NCI-H510A (cell line): ENCODE data around the gene OR10S1.
"Not testable (repeated sequence)": the region's sequence is repeated elsewhere in the genome, so short reads cannot be mapped to it uniquely, and the experiment has no call there.

Source experiments
- DNase-seq: peaks from one replicate; lab custom pipeline; 2025; lab: John Stamatoyannopoulos, UW

OR10S1 gene

DNA sequence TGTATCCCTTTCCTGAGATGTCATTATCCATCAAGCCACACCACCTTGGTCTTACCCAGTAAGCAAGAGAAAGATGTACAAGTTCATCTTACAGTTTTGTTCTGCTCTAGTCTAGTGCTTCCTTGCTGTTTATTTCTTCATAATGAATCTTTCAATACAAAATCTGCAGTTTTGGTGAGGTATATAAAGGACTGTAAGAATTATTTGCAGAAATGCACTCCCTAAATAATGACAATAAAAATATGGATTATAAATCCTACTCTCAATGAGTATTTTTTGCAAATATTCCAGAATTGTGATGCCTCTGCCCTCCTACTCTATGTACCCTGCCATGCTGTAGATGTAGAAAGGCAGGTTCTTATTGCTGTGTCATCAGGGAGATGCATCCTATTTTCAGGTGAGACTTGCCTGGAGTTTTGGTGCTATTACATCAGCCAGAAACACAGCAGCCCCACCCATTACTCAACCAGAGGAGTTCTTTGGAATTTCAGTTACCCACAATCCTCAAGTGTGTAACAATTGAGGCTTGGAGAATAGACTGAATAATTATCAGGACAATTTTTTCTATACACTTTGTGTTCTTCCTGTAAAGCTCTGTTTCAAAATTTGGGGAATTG, at the start of gene OR10S1:
Gene OR10S1 (minus strand): TSS at position 51 of the 617 bp plus-strand sequence. CDS start 117 bp downstream, outside the sequence.
- DNase-seq, result no peak

- no peak for DNase-seq
Observed at GRCh38 chr11:124026498-124026897, 48.9 kb upstream of the OR10S1 start, which contains the start of gene OR10G8. OR10G8 (plus strand) TSS chr11:124026798; CDS start chr11:124029623, 2,825 bp downstream.

DNA sequence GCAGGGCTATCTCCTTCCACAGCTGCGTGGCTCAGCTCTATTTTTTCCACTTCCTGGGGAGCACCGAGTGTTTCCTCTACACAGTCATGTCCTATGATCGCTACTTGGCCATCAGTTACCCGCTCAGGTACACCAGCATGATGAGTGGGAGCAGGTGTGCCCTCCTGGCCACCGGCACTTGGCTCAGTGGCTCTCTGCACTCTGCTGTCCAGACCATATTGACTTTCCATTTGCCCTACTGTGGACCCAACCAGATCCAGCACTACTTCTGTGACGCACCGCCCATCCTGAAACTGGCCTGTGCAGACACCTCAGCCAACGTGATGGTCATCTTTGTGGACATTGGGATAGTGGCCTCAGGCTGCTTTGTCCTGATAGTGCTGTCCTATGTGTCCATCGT, 38.3 kb upstream of the OR10S1 start:
- DNase-seq, result not testable (repeated sequence)

- no peak for DNase-seq
Observed at GRCh38 chr11:124012697-124013096, 35.1 kb upstream of the OR10S1 start, which contains the start of gene OR10G4. OR10G4 (plus strand) TSS chr11:124012997; CDS start chr11:124015575, 2,578 bp downstream.

- no peak for DNase-seq
Observed at GRCh38 chr11:123995119-123995518, 17.5 kb upstream of the OR10S1 start, which contains the start of gene OR10G6. OR10G6 (minus strand) TSS chr11:123995161; CDS start chr11:123995161, 0 bp downstream.

- DNase-seq, result no peak
Observed at GRCh38 chr11:123979311-123979710, 1.7 kb upstream of the OR10S1 start.

DNA sequence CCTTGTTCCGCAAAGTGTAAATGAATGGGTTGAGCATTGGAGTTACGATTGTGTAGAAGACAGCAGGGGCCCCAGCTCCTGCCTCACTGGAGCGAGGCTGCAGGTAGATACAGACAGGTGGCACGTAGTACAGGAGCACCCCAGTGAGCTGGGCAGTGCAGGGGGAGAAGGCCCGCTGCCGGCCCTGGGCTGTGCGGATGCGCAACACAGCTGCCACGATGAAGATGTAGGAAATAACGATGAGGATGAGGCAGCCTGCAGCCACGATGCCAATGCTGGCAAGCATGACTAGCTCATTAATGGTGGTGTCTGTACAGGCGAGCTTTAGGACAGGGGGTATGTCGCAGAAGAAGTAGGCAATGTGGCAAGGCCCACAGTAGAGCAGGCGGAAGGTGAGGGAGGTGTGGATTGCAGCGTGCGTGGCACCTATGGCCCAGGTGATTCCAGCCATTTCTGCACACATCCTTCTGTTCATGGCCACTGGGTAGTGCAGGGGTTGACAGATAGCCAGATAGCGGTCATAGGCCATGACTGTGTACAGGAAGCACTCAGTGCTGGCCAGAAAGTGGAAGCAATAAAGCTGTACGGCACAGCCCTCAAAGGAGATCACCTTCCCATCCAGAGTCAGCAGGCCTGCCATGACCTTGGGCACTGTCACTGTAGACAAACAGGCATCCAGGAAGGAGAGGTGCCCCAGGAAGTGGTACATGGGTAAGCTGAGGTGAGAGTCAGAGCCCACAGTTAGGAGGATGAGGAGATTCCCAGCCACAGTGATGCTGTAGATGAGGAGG, 616 bp downstream of the OR10S1 start:
- DNase-seq, result no peak

- no peak for DNase-seq
Observed at GRCh38 chr11:123973816-123974215, 3.8 kb downstream of the OR10S1 start.

DNA sequence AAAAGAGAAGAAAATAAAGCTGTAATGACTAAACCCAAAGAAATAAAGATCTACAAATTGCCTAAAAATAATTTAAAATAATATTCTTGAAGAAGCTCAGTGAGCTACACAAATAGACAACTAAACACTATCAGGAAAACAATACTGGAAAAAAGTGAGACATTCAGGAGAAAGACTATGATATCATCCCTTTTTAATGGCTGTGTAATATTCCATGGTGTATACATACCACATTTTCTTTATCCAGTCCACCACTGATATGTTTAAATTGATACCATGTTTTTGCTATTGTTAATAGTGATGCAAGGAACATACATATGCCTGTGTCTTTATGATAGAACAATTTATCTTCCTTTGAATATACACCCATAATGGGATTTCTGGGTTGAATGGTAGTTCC, 20.8 kb downstream of the OR10S1 start:
- no peak for DNase-seq

- no peak for DNase-seq
Observed at GRCh38 chr11:123945132-123945531, 32.4 kb downstream of the OR10S1 start.

DNA sequence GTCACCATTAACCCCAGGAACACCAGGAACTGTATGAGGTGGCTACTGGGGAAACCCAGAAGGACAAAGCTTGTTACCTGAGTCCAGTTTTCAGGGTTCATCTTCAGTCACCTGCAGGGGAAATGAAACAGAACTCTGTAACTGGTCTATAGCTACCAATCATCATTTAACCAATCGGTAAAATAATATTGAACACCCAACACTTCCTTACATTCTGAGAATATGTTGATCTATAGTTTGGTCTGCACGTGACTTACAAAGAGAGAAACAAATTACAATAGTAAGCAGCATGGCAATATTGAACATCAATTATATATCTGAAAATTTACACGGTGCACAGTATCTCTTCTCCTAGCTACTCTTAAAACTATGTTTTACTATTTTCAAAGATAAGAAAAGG, 33.8 kb downstream of the OR10S1 start, which contains the start of gene OR6T1:
Gene OR6T1 (minus strand): TSS at position 101 of the 400 bp plus-strand sequence. CDS start 0 bp downstream, at position 101.
- no peak for DNase-seq

- DNase-seq, result no peak
Observed at GRCh38 chr11:123942413-123942812, 35.2 kb downstream of the OR10S1 start.

DNA sequence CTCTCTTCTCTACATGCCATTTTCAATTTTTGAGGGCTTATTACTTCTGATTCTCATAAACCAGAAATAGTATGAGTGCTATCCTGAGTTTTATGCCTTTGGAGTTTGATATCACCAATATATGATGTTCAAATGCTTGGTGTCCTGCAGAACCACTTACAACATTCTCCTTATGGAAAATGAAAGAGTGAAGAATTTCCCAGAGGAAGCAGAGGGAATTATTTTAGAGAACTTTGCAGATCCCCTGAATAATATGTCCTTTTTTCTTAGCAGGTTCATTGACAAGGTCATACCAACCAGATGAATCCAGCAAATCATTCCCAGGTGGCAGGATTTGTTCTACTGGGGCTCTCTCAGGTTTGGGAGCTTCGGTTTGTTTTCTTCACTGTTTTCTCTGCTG, 38.3 kb downstream of the OR10S1 start, which contains the start of gene OR4D5:
Gene OR4D5 (plus strand): TSS at position 301 of the 400 bp plus-strand sequence. CDS start 0 bp downstream, at position 301.
- DNase-seq, result no peak
